Embryonic facial prominence (tissue), 1 donor: ENCODE results near the gene INSRR.

Source experiments
- DNase-seq: peaks from one replicate; pipeline ENCODE4 v3.0.0-alpha.2; 2016; ENCODE audit errors: extremely low spot score

Gene INSRR

GRCh38 chr1:156858959-156859522, at the start of gene INSRR:
TSS of gene INSRR (minus strand) at chr1:156859117. CDS start at chr1:156858621, 496 bp downstream.
- no peak for DNase-seq

- DNase-seq, result no peak
Measured at GRCh38 chr1:156908541-156908940, 49.6 kb upstream of the INSRR start.

- no peak for DNase-seq
Measured at GRCh38 chr1:156906206-156906906, 47.4 kb upstream of the INSRR start.

GRCh38 chr1:156905651-156906050, 46.7 kb upstream of the INSRR start:
- DNase-seq, result no peak

GRCh38 chr1:156905176-156905575, 46.3 kb upstream of the INSRR start:
- no peak for DNase-seq

- DNase-seq, result no peak
Measured at GRCh38 chr1:156904187-156904959, 45.5 kb upstream of the INSRR start.

- DNase-seq, result no peak
Measured at GRCh38 chr1:156903328-156904091, 44.6 kb upstream of the INSRR start.

- DNase-seq, result no peak
Measured at GRCh38 chr1:156901966-156902915, 43.3 kb upstream of the INSRR start.

GRCh38 chr1:156901590-156901900, 42.6 kb upstream of the INSRR start:
- DNase-seq, result no peak

- DNase-seq, result no peak
Measured at GRCh38 chr1:156900896-156901589, 42.1 kb upstream of the INSRR start.

GRCh38 chr1:156899956-156900718, 41.2 kb upstream of the INSRR start:
- DNase-seq, result no peak

GRCh38 chr1:156898971-156899664, 40.2 kb upstream of the INSRR start:
- DNase-seq, result no peak

- no peak for DNase-seq
Measured at GRCh38 chr1:156898161-156898566, 39.2 kb upstream of the INSRR start.

GRCh38 chr1:156897078-156897825, 38.3 kb upstream of the INSRR start:
- DNase-seq, result no peak

- DNase-seq, result no peak
Measured at GRCh38 chr1:156896490-156897033, 37.6 kb upstream of the INSRR start.

GRCh38 chr1:156895927-156896326, 37.0 kb upstream of the INSRR start:
- DNase-seq, result no peak

- no peak for DNase-seq
Measured at GRCh38 chr1:156895455-156895812, 36.5 kb upstream of the INSRR start.
